ENCODE measurements around the gene TMEM86B. TPM values are rescaled to one million over a fixed set of nuclear protein-coding genes. Genes with fewer than 3 reads are reported as not detected.

The TMEM86B gene
- total RNA-seq, 6 donors from 2014 or later: 2.0 to 10.5 (median 4.8) TPM

DNA sequence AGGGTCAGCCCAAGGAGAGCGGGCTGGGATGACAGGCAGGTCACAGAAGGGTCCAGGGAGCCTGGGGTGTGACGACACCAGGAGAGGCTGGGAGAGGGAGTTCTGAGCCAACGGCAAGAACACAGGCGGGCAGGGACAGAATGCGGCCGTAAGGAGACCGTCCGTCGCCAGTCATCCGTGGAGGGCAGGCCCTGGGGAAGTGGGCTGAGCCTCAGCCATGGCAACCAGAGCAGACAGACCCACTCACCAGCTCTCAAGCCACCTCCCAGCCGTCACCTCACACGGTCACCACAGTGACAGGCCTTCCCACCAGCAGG is 3.7 kb upstream of the TMEM86B start:
- no peaks in the 10 kb centered on the region for H3K27me3 ChIP-seq
- no peak overlapping the region for H3K27ac ChIP-seq
- DNase-seq (no peak), ATAC-seq (ENCODE audit: low FRiP score in 2 of 2) (no peak)
- 85 to 87% methylated on average over 11 of the region's 12 CpGs for WGBS, 2 donors
- peaks cover 29 to 98% (median 80%) of the 10 kb centered on the region in 4 donors for H3K36me3 ChIP-seq
- no peaks in the 10 kb centered on the region for H3K4me1 ChIP-seq
- TF ChIP-seq EP300 (IDR thresholded peaks at IDR 0.05) (no peak), POLR2A (IDR thresholded peaks at IDR 0.05) (no peak), POLR2AphosphoS5 (IDR thresholded peaks at IDR 0.05) (no peak)
- TF ChIP-seq, protein P1, sequence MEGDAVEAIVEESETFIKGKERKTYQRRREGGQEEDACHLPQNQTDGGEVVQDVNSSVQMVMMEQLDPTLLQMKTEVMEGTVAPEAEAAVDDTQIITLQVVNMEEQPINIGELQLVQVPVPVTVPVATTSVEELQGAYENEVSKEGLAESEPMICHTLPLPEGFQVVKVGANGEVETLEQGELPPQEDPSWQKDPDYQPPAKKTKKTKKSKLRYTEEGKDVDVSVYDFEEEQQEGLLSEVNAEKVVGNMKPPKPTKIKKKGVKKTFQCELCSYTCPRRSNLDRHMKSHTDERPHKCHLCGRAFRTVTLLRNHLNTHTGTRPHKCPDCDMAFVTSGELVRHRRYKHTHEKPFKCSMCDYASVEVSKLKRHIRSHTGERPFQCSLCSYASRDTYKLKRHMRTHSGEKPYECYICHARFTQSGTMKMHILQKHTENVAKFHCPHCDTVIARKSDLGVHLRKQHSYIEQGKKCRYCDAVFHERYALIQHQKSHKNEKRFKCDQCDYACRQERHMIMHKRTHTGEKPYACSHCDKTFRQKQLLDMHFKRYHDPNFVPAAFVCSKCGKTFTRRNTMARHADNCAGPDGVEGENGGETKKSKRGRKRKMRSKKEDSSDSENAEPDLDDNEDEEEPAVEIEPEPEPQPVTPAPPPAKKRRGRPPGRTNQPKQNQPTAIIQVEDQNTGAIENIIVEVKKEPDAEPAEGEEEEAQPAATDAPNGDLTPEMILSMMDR (IDR thresholded peaks at IDR 0.05): no peak
- no peak overlapping the region for H3K4me3 ChIP-seq
- H3K9me3 ChIP-seq: no peaks in the 10 kb centered on the region

- TF ChIP-seq EP300 (IDR thresholded peaks at IDR 0.05) (no peak), POLR2A (IDR thresholded peaks at IDR 0.05) (no peak), POLR2AphosphoS5 (IDR thresholded peaks at IDR 0.05) (no peak)
- TF ChIP-seq, protein P1 (IDR thresholded peaks at IDR 0.05): no peak
- H3K27me3 ChIP-seq: no peaks in the 10 kb centered on the region
- peaks cover 23 to 98% (median 80%) of the 10 kb centered on the region in 4 donors for H3K36me3 ChIP-seq
- WGBS, 2 donors: 91 to 96% methylated on average over 12 to 25 of the region's 30 CpGs
- H3K4me1 ChIP-seq: no peaks in the 10 kb centered on the region
- no peaks in the 10 kb centered on the region for H3K9me3 ChIP-seq
- ATAC-seq (ENCODE audit: low FRiP score in 2 of 2) (no peak), DNase-seq (peak in 1 of 2 donors; percentile 67)
- no peak overlapping the region for H3K4me3 ChIP-seq
- no peak overlapping the region for H3K27ac ChIP-seq
Measured at GRCh38 chr19:55231391-55232285, 3.1 kb upstream of the TMEM86B start.

DNA sequence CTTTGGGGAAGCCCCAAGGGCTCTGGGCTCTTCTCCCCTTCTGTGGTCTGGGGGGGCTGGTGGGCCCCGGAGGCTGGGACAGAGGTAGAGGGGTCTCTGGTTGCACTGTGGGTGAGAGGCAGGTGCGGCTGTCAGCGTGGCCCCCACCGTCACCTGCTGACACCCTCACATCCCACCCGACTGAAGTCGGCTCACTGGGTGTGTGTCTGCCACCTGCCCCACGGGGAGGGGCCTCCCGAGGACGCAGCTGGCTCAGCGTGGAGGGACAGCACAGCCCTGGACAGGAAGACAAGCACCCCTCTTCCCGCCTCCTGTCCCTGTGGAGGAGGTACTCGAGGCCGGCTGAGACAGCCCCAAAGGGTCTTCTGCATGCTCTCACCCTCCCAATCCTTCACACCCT is 2.2 kb upstream of the TMEM86B start:
- H3K9me3 ChIP-seq: no peaks in the 10 kb centered on the region
- H3K4me1 ChIP-seq: no peaks in the 10 kb centered on the region
- H3K4me3 ChIP-seq: no peak overlapping the region
- H3K36me3 ChIP-seq: peaks cover 16 to 95% (median 75%) of the 10 kb centered on the region in 4 donors
- H3K27ac ChIP-seq: no peak overlapping the region
- TF ChIP-seq EP300 (IDR thresholded peaks at IDR 0.05) (no peak), POLR2AphosphoS5 (IDR thresholded peaks at IDR 0.05) (no peak), POLR2A (IDR thresholded peaks at IDR 0.05) (no peak)
- TF ChIP-seq, protein P1 (IDR thresholded peaks at IDR 0.05): no peak
- H3K27me3 ChIP-seq: no peaks in the 10 kb centered on the region
- ATAC-seq (ENCODE audit: low FRiP score in 2 of 2) (no peak), DNase-seq (peak in 1 of 2 donors; percentile 56)
- WGBS, 2 donors: 87 to 91% methylated on average over 4 to 12 of the region's 13 CpGs

GRCh38 chr19:55230329-55230728 is 1.8 kb upstream of the TMEM86B start:
- no peaks in the 10 kb centered on the region for H3K4me1 ChIP-seq
- ATAC-seq (ENCODE audit: low FRiP score in 2 of 2): no peak
- H3K9me3 ChIP-seq: no peaks in the 10 kb centered on the region
- no peak overlapping the region for H3K27ac ChIP-seq
- WGBS, 2 donors: 90 to 94% methylated on average over 4 to 11 of the region's 13 CpGs
- TF ChIP-seq EP300 (IDR thresholded peaks at IDR 0.05) (no peak), POLR2AphosphoS5 (IDR thresholded peaks at IDR 0.05) (no peak), POLR2A (IDR thresholded peaks at IDR 0.05) (no peak)
- TF ChIP-seq, protein P1 (IDR thresholded peaks at IDR 0.05): no peak
- H3K36me3 ChIP-seq: peaks cover 16 to 93% (median 73%) of the 10 kb centered on the region in 4 donors
- H3K27me3 ChIP-seq: no peaks in the 10 kb centered on the region
- H3K4me3 ChIP-seq: no peak overlapping the region
- DNase-seq: peak in 1 of 2 donors; percentile 71
